ENCODE results near the gene MED26. TPM values are rescaled to one million over a fixed set of nuclear protein-coding genes. Genes with fewer than 3 reads are reported as not detected.

MED26 gene
- total and polyA plus RNA-seq, 2 of the 13 experiments (the other 11 are each of a cell fraction or from before 2014, with no cell fraction given): 3.5 to 3.8 TPM

DNA sequence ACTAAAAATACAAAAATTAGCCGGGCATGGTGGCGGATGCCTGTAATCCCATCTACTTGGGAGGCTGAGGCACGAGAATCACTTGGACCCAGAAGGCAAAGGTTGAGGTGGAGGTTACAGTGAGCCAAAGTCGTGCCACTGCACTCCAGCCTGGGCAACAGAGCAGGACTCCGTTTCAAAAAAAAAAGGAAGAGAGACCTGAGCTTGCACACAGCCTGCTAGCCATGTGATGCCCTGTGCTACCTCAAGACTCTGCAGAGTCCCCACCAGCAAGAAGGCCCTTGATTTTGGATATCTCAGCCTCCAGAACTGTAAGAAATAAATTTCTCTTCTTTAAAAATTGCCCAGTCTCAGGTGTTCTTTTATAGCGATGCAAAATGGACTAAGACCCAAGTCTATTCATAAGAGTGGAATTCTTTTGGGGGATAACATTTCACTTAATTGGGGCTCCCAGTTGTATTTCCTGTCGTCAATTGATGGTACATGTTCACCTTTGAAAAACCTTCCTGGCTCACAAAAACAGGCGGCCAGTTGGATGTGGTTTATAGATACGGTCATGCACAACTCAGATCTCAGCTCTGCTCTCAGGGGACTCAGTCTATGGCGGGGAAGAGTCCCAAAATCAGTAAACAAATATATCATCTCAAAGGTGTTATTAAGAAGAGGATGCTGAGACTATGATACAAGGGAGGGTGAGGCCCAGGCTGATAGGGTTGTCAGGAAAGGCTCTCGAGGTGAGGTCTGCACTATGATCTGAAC is 83.4 kb downstream of the MED26 start:
- BruUV-seq (replicated peaks): no TSS peak
- intact Hi-C loops (cut with micrococcal nuclease; ENCODE audit: unreplicated experiment) (no loop called here), in situ Hi-C loops (cut with HindIII; ENCODE audit: extremely low pct_ligation_motif_present, low pct_unique_long_range_greater_than_20kb) (no loop called here)
- no peak overlapping the region for H3K4me3 ChIP-seq (replicated peaks in 1 of 3; ENCODE audit: insufficient read depth in 1 of 3, low read depth in 2 of 3, low read length in 3 of 3)
- TF ChIP-seq ZNF841 (CRISPR knock-in tag; IDR thresholded peaks at IDR 0.05; ENCODE audit: borderline replicate concordance): no peak
- no peak for TF ChIP-seq ZNF44 (CRISPR knock-in tag; IDR thresholded peaks at IDR 0.05)
- TF ChIP-seq ZSCAN25 (CRISPR knock-in tag; IDR thresholded peaks at IDR 0.05): no peak
- no peak for TF ChIP-seq PTBP1 (IDR thresholded peaks at IDR 0.05; ENCODE audit: low read depth, low read length, poor library complexity, severe bottlenecking)
- TF ChIP-seq ZBTB42 (CRISPR knock-in tag; IDR thresholded peaks at IDR 0.05): no peak
- TF ChIP-seq ZBTB34 (CRISPR knock-in tag; IDR thresholded peaks at IDR 0.05): no peak
- TF ChIP-seq ZNF724P (CRISPR knock-in tag; IDR thresholded peaks at IDR 0.05; ENCODE audit: borderline replicate concordance): no peak
- no peak for TF ChIP-seq LRRFIP1 (CRISPR knock-in tag; conservative IDR thresholded peaks at IDR 0.05)
- H3K4me2 ChIP-seq (ENCODE audit: low read depth, low read length): no peak overlapping the region
- H3K79me2 ChIP-seq (ENCODE audit: insufficient read depth, low read length): peaks cover 36% of the 10 kb centered on the region
- H3K4me1 ChIP-seq (ENCODE audit: insufficient read depth, low read length): peaks cover 28% of the 10 kb centered on the region
- DNase-seq (ENCODE audit: low spot score) (no peak), FAIRE-seq (no peak), ATAC-seq (no peak)
- H3K36me3 ChIP-seq (replicated peaks in 1 of 2; ENCODE audit: control insufficient read depth in 1 of 2, insufficient read depth in 2 of 2, low read length in 2 of 2): peaks cover 0 to 4% of the 10 kb centered on the region in 2 experiments; a peak in 2 of 5 replicates
- ChIA-PET CTCF (ENCODE audit: low intra/inter-chr PET ratio, low total read pairs) (no interaction called here), POLR2A (no interaction called here)
- no peak overlapping the region for H3K27ac ChIP-seq (ENCODE audit: extremely low read length, insufficient read depth, low read length)
- no peak overlapping the region for H3K9ac ChIP-seq (ENCODE audit: insufficient read depth, low read depth, low read length)
- H4K20me1 ChIP-seq (ENCODE audit: insufficient read depth, low read length): peaks cover 9% of the 10 kb centered on the region
- H3K9me3 ChIP-seq (ENCODE audit: low read length): no peaks in the 10 kb centered on the region
- H2AFZ ChIP-seq (ENCODE audit: low read length): no peak overlapping the region
- H3K27me3 ChIP-seq (ENCODE audit: control insufficient read depth in 1 of 2, insufficient read depth in 2 of 2, low read length in 2 of 2): no peaks in the 10 kb centered on the region; a peak in 1 of 5 replicates
- 92% methylated on average over 11 of the region's 11 CpGs for WGBS (ENCODE audit: low lambda C conversion rate)
